Fibroblast of skin of abdomen (primary cell): Measurements from ENCODE around the gene PWWP2B.
A peak's percentile ranks its signal among the peaks of the same experiment; 100 is the strongest.

Experiments used
- DNase-seq: peaks from one replicate; pipeline ENCODE4 v3.0.0-alpha.2; 2013

PWWP2B gene

DNA sequence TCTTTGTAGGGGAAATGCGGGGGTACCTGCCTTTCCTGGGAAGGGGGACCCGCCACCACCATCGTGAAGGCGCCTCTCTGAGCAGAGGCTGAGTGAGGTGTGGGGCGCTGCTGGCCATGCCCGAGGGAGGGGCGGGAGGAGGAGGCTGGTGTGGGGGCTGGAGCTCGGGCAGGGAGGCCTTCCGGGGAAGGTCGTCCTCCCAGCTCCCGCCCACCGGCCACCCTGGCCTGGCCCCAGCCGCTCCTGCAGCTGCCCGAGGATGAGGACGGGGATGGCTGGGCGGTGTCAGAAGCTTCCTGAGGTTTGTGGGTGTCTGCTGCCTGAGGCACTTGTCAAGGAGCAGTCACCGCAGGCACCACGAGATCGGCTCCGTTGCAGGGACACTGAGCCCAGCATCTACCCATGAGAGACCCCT, 11.4 kb downstream of the PWWP2B start:
- DNase-seq, result no peak

DNA sequence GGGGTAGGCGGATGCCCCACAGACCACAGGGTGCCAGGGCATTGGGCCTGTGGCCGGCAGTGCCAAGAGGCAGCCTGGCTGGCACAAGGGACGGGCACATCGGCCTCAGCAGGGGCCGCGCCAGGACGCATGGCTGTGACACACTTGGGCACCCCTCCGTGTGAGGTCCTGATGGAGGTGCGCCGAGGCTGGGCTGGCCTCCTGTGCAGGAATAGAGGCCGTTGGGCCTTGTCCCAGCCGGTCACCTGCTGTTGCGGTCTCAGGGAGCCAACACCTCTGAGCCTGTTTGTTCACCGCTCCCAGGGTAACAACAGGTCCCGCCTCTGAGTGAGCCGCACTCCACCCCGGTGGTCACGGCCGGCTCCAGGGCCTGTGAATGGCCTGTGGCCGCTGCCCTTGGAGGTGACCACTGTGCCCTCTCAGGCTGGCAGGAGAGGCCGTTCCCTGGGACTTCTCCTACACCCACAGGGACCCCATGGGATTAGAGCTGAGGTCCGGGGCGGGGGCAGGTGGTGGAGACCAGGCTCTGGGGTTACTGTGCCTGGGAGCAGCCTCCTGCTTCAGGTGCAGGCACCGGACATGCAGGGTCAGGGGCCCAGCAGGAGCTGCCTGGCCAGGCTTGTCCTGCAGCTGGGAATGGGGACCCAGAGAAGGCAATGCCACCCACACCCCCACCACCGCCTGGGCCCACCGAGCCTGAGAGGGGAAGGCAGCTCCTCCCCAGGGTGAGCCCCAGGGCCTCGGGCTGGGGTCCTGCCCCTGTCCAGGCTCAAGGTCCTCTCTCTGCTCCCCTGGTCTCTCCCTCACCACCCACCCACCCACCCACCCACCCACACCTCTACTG, 12.0 kb downstream of the PWWP2B start:
- DNase-seq, result no peak

DNA sequence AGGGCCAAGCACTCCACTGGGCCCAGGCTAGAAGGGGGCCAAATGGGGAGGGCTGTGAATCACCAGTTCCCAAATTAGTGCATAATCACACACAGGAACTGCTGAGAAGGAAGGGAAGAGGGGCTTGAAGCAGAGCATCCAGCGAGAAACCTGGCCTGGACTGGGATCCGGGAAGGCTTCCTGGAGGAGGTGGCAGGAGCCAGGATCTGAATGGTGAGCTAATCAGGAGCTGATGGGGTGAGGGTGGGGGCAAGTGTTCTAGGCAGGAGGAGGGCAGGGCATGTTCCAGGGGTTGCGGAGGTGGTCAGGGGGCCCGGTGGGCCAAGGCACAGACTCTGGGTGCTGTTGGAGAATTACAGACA, 12.6 kb downstream of the PWWP2B start:
- DNase-seq, result no peak

GRCh38 chr10:132410056-132410778, 13.2 kb downstream of the PWWP2B start:
- DNase-seq, result no peak

- DNase-seq, result no peak
Measured at GRCh38 chr10:132410779-132411532, 14.0 kb downstream of the PWWP2B start.

- peak; percentile 36 for DNase-seq
Measured at GRCh38 chr10:132411561-132412253, 14.7 kb downstream of the PWWP2B start.

DNA sequence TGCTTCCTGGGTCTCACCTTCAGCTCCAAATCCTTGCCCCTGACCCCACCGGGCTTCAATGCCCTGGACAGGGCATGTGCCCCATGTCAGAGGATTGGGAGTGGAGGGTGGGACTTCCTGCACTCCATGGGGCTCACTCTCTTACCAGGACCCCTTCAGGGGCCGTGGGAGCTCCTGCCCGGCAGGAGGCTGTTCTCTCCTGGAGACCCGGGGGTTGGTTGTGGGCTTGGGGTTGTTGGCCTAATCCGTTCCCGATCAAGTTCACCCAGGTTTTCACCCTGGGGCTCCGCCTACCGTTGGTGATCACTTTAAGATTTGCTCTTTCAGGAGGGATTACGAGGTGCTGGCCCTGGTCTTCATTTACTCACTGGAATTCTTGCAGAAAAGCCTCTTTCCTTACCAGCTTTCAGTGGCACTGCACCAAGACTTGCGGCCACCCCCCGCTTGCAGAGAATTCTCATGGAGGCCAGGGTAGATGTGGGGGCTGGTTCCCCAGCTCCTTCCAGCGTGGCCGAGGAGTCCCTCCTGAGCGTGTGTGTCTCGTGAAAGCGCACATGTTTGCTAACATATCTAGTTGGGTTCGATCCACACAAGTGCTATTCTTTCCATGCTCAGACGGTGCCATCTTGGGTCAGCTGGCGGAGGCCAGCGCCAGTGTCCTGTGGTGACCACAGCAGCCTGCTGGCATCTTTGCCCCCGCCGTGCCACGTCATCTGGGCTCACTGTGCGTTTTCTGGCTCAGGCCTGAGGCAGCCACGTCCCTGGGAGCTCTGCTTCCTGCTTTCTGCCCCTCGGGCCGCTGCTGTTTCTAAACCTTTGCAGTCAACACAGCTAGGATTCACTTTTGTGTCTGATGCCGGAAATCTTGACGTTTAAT, 15.6 kb downstream of the PWWP2B start:
- no peak for DNase-seq

GRCh38 chr10:132413226-132414205, 16.5 kb downstream of the PWWP2B start:
- no peak for DNase-seq

DNA sequence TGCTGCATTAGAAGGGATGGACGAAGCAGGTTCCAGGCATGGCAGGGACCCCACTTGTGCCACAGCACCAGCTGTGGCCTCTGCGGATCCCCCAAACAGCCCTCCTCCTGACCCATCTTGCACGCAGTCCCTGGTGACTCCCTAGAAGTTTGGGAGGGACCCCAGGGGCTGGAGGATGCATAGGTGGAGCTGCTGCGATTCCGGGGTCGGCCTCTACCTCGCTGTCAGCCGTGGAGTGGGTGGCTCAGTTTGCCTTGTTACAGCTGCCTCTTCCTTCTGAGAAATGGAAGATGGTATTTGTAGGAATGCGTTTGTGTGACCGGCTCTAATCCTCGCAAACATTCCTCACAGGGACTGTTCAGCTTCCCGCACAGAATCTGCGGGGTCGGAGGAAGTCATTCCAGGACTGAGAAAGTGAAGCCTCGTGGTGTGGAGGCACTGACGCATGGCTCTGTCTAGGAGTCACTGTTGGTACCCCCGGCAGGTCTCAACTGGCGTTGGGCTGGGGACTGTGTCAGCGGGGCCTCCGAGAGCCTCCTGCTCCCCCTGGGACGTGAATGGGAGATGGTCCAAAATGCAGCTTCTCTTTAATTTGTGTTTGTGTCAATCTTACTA, 17.5 kb downstream of the PWWP2B start:
- no peak for DNase-seq

GRCh38 chr10:132415255-132415654, 18.3 kb downstream of the PWWP2B start:
- no peak for DNase-seq

DNA sequence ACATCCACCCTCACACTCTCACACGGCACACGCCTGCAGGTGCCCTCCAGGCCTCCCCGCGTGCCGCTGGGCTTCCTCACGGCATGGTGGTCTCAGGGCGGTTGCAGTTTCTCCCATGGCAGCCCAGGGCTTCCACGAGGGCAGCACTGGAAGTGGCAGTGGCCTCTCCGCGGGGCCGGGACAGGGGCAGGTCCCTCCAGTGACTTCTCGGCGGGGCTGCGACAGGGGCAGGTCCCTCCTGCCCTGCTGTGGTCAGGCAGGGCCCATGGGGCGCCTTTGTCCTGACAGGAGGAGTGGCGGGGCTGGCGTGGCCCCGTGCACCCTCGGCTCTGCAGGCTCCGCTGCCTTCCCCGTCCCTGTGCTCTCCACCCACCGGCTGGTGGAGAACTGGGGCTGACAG, 19.0 kb downstream of the PWWP2B start:
- no peak for DNase-seq

- DNase-seq, result no peak
Measured at GRCh38 chr10:132416566-132417256, 19.7 kb downstream of the PWWP2B start.

- DNase-seq, result no peak
Measured at GRCh38 chr10:132417257-132417910, 20.4 kb downstream of the PWWP2B start.

DNA sequence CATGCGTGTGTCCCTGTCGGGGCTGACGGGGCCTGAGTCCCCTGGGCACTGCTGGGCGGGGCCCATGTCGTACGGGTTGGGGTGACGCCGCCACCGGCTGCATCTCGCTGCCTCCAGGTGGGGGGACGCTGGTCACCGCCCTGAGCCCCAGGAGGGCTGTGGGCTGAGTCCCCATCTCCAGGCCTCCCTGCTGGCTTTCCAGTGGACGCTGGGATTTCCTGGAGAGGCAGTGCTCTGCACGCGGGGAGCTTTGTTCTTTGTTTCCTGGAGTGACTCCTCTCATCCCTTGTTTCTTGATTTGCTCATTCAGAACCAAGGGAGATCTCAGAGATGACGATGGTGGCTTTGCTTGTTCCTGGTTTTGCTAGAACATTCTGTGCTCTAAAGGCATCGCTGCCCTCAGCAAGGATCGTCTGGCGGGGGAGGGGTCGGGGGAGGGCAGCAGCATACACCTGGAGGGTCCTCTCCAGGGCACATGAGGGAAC, 21.0 kb downstream of the PWWP2B start:
- no peak for DNase-seq

- DNase-seq, result no peak
Measured at GRCh38 chr10:132418527-132419416, 21.8 kb downstream of the PWWP2B start.

DNA sequence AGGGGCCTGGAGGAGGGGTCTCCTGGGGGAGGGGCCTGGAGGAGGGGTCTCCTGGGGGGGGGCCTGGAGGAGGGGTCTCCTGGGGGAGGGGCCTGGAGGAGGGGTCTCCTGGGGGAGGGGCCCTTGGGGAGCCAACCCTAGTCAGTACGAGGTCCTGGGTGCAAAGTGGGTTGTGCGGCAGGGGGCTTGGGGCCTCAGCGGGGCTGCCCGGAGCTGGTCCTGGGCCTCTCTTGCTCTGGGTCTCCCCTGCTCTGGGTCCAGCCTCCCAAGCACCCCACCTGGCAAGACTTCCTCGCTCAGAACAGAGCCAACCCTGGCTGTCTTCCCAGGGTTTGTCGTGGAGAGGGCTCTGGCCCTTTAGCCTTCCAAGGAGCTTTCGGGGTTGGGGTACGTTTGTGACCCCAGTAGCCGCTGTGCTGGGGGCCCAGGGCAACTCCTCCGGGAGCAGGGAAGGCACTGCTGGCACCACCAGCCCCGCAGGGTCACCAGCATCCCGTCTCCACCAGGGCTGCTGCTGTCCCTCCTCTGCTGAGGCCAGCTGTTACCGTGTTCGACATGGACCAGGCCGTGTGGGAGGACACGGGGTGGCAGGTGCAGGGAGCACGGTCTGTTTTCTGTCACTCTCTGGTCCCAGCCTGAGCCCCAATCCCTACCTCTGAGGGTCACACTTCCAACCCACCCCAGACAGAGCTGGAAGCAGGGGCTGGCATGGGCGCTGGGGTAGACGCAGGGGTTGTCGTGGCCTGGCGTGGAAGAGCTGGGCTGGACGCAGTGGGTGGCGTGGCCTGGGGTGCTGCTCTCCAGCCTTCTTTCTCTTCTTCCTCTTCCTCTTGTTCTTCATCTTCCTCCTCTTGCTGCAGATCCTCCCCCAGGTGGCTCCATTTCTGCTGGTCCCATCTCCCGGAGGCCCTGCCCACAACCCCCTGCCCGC, 22.8 kb downstream of the PWWP2B start:
- no peak for DNase-seq
